C1 segment of cervical spinal cord (tissue), 14 donors: Measurements from ENCODE around the gene LBX2.

Experiments
- DNase-seq, 14 donors: peaks; one replicate each; lab custom pipeline; 2025; lab: John Stamatoyannopoulos, UW

Gene LBX2

DNA sequence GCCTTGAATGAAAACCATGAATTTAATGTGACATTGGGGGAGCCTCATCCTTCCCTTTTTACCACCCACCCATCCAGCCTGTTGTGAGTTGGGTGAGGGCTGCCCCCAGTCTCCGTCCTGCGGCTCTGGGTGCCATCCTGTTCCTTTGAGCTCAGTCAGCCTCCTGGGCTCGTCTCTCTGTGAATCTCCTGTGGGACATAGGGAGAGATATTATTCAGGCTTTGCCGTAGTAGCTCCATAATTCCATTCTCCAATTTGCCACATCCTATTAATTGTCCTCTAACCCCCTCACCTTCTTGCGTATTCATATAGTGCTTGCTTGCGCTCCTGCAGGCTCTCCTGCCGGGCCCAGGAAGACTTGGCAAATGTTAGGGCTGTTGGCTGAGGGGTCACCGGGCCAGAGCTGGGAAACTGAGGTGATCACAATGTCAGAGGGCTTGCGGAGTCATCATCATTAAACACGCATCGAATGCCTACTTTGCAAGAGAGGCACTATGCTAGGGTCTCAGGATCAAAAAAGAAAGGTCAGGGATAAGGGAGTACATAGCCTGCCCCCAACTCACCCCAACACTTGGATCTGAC is 27.3 kb upstream of the LBX2 start:
- DNase-seq = no peak

DNA sequence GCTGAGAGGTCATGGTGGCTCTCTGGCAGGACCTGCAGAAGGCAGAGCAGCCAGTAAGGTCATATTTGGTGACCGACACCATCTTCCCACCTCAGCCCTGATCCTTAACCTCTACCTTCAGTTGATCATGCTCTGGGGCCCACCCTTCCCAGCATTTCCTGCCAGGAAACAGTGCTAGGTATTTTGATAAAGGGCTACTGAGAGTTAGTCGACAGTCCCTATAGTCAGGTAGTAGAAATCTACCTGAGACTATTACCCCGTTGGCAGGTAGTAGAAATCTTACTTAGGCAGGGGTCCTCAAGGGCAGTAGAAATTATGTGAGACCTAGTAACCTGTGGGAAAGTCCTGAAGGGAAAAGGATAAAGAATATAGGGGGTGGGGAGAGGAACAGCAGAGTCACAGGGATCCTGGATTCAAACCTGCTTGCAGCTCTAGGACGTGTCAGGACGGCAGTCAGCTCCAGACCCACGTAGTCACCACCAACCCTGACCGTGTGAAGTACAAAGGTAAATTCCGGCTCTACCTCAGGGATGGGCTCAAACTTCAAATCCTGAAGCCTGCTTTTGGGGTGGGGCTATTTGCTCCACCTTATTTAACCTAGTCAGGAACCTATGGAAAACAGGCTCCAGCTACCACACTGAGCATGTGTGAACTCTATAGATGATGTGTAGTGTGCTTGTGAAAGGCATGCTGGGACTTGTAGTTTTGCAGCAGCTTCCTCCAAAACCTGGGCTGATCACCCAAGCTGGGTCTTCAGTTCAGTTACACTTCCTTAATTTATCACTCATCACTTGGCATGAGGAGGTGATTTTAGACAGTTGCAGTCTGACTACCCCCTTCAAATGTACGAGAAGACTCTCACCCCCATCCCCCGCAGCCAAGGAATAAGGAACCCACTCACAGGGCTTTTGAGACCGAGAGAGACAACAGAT is 26.6 kb upstream of the LBX2 start, which contains the start of gene DQX1:
DQX1 (minus strand) TSS at position 515 of the 932 bp plus-strand sequence; CDS start at position 13, 502 bp downstream.
- no peak for DNase-seq

DNA sequence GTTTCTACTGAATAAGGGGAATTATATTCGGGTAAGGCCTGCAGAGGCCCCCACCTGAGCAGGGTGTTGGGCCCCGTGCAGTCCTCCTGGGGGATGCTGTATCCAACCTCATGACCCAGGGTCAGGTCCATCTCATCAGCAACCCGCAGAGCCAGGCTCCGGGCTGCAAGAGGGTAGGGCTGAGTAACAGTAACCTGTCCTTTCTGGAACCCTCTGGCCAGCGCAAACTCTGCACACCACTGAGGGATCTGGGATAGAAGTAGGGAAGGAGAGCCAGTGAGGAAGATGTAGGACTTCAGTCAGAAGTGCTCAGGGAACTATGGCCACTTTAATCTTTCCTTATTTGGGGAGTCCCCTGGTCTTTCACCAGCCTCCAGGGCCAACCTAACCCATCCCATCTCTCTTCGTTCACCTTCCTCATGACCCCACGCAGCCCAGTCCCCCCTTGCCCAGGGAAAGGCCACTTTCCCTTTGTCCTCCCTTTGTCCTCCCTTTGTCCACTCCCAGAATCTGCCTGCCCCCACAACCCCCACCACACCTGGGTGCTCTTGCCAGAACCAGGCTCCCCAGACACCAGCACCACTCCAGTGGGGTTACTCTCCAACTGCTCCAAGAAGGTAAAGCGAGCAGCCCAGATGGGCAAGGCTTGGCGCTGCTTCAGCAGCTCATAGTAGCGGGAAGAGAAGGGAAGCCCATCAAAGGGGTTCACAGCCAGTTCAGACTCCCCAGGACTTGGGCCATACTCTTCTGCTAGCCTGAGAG is 25.7 kb upstream of the LBX2 start:
- no peak for DNase-seq

DNA sequence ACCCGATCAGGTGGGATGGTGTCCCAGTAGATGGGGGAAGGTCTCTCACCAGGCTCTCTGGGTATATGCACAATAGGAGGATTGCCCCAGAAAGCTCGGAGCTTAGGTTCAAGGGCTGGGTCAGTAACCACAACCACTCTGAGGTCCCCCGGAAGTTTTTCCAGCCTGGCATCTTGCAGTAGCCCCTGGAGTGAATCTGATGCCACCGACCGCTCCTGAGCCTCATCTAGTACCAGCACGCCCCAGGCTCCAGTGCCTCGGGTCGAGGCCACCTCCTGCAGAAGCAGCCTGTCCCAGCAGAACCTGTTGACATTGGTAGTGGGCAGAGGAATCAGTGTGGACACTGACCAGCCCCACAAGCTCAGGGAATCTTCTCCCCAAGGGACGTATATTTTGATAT is 24.6 kb upstream of the LBX2 start:
- no peak for DNase-seq

DNA sequence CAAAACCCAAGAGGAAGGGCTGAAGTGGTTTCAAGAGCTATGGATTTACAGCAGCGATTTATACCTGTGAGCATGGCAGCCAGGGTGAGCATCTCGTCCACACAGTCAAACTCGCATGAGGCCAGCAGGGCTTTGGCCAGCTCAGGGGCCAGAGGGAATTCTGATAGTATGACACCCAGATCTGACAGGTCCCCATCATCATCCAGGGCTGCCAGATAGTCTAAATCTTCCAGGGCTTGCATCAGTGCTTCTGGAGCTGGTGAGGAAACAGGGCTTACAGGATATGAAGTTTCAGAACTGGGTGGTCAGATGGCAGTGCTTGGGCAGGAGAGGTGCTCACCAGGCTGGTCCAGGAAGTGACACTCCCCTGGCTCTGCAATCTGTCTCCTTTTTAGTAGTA is 23.1 kb upstream of the LBX2 start:
- no peak for DNase-seq

DNA sequence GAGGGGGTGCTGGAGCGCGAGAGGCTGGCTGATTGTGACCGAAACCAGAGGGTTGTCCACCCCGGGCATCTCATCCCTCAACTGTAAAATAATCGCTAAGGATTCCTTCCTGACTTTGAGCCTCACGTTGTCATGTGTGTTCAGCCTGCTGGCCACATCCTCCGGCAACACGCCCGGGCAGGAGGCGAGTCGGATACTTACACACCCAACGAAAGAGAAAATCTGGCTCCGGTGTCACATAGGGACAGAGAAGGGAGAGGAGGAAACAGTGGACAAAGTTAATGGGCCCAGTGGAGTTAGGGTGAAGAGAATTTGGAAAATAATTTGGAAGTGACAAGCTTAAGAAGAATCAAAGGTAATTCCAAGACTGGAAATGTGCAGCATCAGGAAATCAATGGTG is 17.2 kb upstream of the LBX2 start:
- DNase-seq = no peak

DNA sequence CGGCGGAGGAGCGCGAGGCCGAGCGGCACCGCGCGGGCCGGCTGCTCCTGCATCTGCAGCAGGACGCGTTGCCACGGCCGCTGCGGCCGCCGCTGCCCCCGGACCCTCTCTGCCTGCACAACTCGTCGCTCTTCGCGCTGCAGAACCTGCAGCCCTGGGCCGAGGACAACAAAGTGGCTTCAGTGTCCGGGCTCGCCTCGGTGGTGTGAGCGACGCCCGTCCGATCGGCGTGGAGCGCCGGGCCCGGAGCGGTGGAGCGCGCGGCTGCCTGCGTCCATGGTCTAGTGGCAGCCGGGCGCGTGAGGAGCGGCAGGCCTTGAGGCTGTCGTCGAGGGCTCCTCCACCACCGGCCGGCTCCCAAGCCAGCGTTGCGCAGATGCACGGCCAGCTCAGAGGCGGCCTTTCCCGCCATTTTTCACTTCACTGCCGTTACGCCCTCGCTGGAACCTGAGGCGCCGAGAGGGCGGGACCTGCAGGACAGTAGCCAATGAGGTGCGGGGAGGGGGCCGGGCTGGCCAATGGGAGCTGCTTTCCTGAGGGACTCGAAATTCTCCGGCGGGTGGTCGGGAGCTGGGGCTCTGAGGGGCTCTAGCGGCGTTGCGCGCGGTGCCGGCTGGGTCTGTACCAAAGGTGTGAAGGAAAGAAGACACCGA is 16.7 kb upstream of the LBX2 start:
- peak in 6 of 14 donors; percentile 2 to 39 (median 6) for DNase-seq

DNA sequence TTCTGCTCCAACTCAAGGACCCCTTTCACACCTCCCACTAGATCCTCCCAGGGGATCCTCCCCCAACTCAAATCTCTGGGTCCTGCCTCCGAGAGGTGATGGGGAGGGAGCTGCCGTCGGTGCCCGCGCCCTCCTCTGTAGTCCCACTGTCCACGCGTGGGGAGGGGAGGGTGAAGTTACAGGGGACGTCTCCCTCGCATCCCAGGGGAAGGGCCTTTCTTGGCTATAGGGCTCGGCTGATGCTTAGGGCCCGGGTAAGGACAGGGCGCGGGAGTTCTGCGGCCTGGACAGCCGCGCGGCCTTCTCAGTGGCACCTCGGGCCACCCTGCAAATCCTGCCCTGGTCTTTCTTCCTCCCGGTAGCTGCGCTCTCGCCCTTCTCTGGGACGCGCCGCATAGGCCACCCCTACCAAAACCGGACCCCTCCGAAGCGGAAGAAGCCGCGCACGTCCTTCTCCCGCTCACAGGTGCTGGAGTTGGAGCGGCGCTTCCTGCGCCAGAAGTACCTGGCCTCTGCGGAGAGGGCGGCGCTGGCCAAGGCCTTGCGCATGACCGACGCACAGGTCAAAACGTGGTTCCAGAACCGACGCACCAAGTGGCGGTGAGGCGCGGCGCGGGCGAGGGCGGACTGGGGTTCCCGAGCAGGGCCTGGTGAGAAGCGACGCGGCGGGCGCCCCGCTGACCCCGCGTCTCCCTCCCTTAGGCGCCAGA is 16.0 kb upstream of the LBX2 start:
- no peak for DNase-seq

DNA sequence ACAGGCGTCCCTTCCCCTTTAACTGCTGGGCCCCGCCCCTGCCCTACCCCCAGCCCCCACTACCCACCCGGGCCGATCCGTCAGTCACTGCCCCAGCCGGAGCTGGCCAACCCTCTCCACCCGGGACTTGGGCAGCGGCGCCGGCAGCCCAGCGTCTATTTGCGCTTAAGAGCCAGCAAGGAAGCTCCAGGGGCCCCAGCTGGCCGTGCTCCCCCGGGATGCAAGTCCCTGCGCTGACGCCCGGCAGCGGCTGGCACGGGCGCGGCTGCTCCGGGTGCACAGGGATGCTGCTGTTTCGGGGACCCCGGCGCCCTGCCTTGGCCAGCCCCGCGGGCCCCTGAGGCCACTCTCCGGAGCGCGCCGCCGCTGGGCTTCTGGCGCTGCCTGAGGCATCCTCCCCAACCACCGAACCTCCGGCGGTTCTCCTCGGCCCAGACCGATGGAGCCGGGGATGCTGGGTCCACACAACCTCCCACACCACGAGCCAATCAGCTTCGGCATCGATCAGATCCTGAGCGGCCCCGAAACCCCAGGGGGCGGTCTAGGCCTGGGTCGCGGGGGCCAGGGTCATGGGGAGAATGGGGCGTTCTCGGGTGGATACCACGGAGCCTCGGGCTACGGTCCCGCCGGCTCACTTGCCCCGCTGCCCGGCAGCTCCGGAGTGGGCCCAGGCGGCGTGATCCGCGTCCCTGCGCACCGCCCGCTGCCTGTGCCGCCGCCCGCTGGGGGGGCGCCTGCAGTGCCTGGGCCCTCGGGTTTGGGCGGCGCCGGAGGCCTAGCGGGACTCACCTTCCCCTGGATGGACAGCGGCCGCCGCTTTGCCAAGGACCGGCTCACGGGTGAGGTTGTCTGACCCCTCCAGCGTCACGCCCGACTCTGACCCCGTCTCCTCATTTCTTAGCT is 15.2 kb upstream of the LBX2 start, which contains the start of gene TLX2:
TLX2 (plus strand) TSS at position 83 of the 903 bp plus-strand sequence; CDS start at position 440, 357 bp downstream.
- no peak for DNase-seq

DNA sequence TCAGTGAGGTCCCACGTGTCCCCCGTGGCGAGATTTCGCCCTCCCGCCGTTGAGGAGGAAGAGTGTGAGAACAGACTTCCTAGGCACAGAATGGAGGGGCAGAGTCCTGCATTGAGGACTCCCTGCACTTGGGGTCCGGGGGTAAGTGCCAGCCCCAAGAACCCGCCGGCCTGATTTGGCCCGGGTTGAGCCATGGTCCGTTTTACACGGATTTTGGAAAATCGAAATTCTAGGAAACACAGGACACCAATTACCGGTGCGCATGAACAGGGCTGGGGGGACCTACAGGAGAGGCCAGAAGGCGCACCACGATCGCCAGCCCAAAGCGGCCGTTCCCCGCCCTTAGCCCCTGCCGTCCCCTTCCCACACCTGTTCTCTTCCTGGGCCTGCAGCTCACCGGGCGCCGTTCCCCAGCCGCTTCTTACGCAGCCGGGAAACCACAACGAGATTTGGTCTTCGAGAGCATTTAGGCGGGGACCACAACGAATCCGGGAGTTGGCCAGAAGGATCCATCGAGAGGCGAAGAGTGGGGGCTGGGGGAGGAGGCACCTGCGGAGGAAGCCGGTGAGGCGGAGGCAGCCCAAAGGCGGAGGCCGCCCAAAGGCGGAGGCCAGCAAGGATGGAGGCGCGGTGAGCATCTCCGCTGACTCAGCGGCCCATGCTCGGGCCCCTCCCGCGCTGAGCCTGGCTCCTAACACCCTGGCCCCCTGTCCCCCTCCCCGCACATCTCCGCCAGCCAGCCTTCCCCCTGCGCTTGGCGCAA is 14.4 kb upstream of the LBX2 start:
- DNase-seq = no peak

DNA sequence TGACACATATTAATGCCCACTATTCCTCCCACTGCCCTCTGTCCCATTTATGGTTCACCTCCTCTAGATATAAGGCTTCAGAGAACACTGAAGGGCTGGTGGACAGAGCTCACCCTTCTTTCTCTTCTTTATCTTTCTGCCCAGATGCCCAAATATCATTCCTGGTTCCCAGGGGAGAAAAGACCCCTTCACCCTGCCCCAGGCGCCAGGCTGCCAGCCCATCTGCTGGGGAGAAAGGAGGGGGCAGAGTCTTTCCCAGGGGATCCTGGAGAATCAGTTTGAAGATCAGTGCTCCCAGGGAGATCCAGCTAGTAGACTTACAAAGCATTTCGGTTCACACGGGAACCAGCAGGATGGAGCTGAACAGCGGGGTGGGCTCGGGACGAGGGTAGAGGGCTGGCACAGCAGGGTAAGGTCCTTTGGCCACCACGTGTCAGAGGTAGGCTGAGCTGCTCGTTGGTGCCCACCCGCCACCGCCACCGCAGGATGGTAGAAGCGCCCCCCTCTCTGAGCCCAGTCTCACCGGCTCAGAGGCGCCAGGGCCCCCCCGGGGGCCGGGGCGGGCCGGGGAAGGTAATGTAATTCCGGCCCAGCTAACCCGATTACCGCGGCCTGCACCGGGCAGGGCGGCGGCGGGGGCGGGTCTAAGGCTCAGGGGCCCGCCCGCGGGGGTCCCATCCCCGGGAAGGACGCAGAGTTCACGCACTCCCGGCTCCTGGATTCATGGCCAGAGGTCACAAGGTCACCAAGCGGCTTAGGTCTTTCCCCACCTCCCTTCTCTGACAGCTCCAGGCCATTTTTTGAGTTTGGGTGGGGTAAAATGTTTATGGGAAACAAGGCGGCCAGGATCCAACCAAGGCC is 13.6 kb upstream of the LBX2 start:
- no peak for DNase-seq

DNA sequence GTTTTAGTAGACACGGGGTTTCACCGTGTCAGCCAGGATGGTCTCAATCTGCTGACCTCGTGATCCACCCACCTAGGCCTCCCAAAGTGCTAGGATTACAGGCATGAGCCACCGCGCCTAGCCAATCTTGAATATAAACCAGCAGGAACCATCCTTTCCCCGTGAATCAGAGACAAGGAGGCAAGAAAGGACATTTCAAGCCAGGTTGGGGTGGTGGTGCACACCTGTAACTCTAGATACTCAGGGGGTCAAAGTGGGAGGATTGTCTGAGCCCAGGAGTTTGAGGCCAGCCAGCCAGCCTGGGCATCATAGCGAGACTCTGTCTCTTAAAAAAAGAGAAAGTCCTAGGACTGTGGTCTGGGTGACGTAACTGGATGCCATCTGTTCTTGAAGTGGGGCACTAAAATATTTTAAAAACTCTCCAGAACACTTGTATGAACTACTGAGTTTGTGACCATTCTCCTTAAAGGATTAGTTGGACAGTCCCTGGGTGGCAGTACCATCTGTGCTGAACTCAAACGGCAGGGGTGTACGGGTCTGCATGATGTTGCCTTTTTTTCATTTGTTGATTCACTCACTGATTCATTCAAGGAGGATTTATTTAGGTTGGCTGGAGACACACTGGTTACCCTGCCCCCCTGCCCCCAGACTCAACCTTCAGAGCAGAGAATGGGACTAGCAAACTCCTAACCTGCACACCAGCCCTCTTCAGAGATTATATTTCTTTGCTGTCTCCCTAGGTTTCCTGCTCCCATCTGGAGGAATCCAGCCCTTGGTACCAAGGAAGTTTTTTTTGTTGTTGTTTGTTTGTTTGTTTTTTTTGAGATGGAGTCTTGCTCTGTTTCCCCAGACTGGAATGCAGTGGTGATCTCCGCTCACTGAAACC is 11.9 kb upstream of the LBX2 start:
- DNase-seq = no peak

DNA sequence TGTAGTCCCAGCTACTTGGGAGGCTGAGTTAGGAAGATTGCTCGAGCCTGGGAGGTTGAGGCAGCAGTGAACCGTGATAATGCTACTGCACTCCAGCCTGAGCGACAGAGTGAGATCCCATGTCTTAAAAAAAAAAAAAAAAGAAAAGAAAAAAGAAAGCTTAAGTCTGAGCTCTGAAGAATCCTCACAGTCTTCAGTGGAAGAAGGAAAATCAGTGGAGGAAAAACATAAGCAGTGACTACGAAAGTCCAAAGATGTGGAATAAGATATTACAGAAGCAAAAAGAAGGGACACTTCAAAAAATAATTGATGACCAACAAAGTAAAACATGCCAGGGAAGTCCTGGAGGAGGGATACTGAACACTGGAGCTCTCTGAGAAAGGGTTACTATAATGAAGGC is 10.9 kb upstream of the LBX2 start:
- DNase-seq = no peak

DNA sequence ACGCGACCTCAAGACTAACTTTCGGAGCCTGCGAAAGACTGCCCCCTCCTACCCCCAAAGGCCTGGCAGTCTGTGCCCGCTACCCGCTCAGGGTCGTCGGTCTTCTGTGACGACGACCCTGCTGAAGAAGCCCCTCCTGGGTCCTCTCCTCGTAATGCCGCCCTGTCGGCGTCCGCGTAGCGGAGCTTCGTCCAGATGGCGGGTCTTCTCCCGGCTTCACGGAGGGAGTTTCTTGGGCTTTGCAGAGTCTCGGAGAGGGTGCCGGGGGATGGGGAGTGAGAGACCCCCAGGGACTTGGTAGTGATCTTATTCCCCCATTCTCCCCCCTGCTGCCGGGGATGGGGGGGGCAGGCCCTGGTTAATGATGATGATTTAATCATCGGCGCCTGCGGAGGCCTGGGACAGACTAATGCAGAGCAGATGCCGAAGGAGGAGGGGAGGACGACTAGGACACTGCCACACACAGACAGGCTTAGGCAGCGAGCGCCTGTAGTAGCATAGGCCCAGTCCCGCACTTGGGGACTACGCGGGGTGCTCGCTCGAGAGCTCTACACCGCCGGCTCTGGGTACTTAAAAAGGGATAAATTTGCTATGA is 8.6 kb upstream of the LBX2 start:
- peak in 2 of 14 donors; percentile 44 to 55 for DNase-seq

DNA sequence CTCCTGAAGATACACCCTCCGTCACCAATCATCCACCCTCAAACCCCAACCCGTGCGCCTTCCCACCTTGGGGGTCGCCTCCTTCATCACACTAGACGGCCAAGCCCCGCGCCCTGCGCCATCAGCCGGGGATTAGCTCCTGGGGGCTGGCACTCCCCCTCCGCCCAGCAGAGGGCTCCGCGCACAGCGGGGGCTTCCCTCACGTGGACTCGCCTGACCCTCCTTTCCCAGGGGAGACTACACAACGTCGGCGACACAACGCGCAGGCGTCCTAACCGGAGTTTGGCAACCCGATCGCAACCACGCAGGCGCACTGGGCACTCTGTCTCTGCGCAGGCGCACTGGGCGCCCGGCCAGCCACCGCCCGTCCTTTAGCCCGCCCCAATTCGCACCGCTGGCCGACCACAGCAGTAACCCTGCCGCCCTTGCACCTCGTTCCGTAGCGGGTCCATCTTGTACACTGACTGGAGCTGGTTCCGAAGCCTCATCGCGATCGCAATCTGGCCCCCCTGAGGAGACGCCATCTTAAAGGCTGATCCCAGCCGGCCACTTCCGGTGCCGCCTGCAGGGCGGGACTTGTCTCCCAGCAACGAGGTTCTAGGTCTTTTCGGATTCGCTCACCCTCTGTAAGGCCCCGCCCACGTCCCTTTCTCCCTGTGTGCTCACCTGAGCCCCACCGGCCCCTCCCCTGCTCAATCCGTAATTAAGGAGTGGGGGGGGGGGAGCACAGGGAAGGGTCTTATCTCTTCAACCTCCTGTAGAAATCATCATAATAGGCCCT is 7.9 kb upstream of the LBX2 start, which contains the start of gene PCGF1:
PCGF1 (minus strand) TSS at position 551 of the 781 bp plus-strand sequence; CDS start at position 524, 27 bp downstream.
- peak; percentile 62 to 99 (median 94) for DNase-seq
